ENCODE measurements around the gene RPL32. TPM values are rescaled to one million over a fixed set of nuclear protein-coding genes. Genes with fewer than 3 reads are reported as not detected.

Gene RPL32
- total RNA-seq, 1 experiment from 2014 or later = 1,853 TPM

- Histone ChIP-seq H3K4me1 (ENCODE audit: control insufficient read depth in 1 of 2, insufficient read depth in 2 of 2, low read length in 2 of 2) (peaks cover 9 to 16% of the 10 kb centered on the region in 2 experiments), H3K9ac (ENCODE audit: low read length) (no peak overlapping the region), H3K4me3 (replicated peaks in 1 of 2; ENCODE audit: low read depth in 1 of 2, low read length in 2 of 2) (no peak overlapping the region), H2AFZ (ENCODE audit: low read depth, low read length, poor library complexity, severe bottlenecking) (no peak overlapping the region), H3K36me3 (ENCODE audit: control insufficient read depth in 1 of 2, insufficient read depth in 2 of 2, low read length in 2 of 2) (no peaks in the 10 kb centered on the region), H3K27me3 (ENCODE audit: insufficient read depth, low read length) (no peaks in the 10 kb centered on the region), H4K20me1 (ENCODE audit: insufficient read depth) (no peaks in the 10 kb centered on the region), H3K4me2 (ENCODE audit: low read length) (no peak overlapping the region), H3K79me2 (ENCODE audit: insufficient read depth, low read length) (no peaks in the 10 kb centered on the region), H3K9me3 (ENCODE audit: control insufficient read depth in 1 of 2, insufficient read depth in 1 of 2, low read depth in 1 of 2, low read length in 2 of 2) (no peaks in the 10 kb centered on the region), H3K9me2 (ENCODE audit: insufficient read depth) (no peaks in the 10 kb centered on the region), H3K27ac (ENCODE audit: low read depth, low read length) (no peak overlapping the region)
- CTCF ChIA-PET = interaction anchor here (0.5 to 1.5 kb wide), 4 partner anchors 17 to 245 kb away, joined by 3 read pairs; no protein-coding TSS in a partner anchor
- ATAC-seq (no peak), DNase-seq (ENCODE audit: low read depth, low spot score) (no peak)
- RAD21 ChIA-PET (ENCODE audit: low non-redundant PET in 1 of 2, low total read pairs in 2 of 2, uncharacterized antibody in 2 of 2, unreplicated experiment in 2 of 2) = no interaction called here
- TF ChIP-seq, protein P1, sequence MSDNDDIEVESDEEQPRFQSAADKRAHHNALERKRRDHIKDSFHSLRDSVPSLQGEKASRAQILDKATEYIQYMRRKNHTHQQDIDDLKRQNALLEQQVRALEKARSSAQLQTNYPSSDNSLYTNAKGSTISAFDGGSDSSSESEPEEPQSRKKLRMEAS (IDR thresholded peaks at IDR 0.05) = no peak
- no peak for TF ChIP-seq ZNF274 (IDR thresholded peaks at IDR 0.05; ENCODE audit: low read depth, low read length)
- TF ChIP-seq POLR2AphosphoS5 (IDR thresholded peaks at IDR 0.05; ENCODE audit: low read depth, low read length) = no peak
- TF ChIP-seq CEBPB (IDR thresholded peaks at IDR 0.05; ENCODE audit: low read depth) = no peak
- TF ChIP-seq, protein P2, sequence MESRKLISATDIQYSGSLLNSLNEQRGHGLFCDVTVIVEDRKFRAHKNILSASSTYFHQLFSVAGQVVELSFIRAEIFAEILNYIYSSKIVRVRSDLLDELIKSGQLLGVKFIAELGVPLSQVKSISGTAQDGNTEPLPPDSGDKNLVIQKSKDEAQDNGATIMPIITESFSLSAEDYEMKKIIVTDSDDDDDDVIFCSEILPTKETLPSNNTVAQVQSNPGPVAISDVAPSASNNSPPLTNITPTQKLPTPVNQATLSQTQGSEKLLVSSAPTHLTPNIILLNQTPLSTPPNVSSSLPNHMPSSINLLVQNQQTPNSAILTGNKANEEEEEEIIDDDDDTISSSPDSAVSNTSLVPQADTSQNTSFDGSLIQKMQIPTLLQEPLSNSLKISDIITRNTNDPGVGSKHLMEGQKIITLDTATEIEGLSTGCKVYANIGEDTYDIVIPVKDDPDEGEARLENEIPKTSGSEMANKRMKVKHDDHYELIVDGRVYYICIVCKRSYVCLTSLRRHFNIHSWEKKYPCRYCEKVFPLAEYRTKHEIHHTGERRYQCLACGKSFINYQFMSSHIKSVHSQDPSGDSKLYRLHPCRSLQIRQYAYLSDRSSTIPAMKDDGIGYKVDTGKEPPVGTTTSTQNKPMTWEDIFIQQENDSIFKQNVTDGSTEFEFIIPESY (IDR thresholded peaks at IDR 0.05; ENCODE audit: extremely low read depth, insufficient replicate concordance, low read length) = no peak
- POLR2A ChIA-PET = interaction anchor here (0.9 kb wide), 1 partner anchor 49 kb away, joined by 3 read pairs; the partner anchor contains the start of gene TMEM40
- no TSS peak for BruUV-seq (replicated peaks)
- intact Hi-C loops (cut with micrococcal nuclease) = loop anchor here (2.0 kb wide), 1 partner anchor 101 kb away; no protein-coding TSS in a partner anchor
Measured at GRCh38 chr3:12807601-12808359, 33.6 kb downstream of the RPL32 start.
